Subcutaneous adipose tissue (tissue), 4 donors: ENCODE measurements around the gene TMED7. TPM values are rescaled to one million over a fixed set of nuclear protein-coding genes. Genes with fewer than 3 reads are reported as not detected.

Experiments used
- CTCF ChIP-seq: fragments of 450-650 bp; IDR thresholded peaks from one replicate; pipeline ENCODE4 v1.5.1; 2016; ENCODE audit warnings: low read depth, mild to moderate bottlenecking, control low read depth, antibody characterized with exemption, moderate library complexity
- total RNA-seq, 4 donors: library from RNA; depleted of rRNA; stranded (reverse); fragments of >200 nt; gene quantifications; one replicate each; pipeline ENCODE4 v1.1.0, GENCODE V29; 2016

Gene TMED7
- total RNA-seq, 4 donors from 2014 or later: 75.1 to 141 (median 77.4) TPM

- TF ChIP-seq CTCF: no peak
These were observed 598 bp upstream of the TMED7 start for GRCh38 chr5:115626445-115626823.

GRCh38 chr5:115624994-115625393 lies 842 bp downstream of the TMED7 start:
- TF ChIP-seq CTCF: no peak

GRCh38 chr5:115623658-115624057 lies 2.2 kb downstream of the TMED7 start:
- TF ChIP-seq CTCF: no peak

GRCh38 chr5:115621365-115621900 lies 4.4 kb downstream of the TMED7 start:
- no peak for TF ChIP-seq CTCF

- no peak for TF ChIP-seq CTCF
These were observed 8.9 kb downstream of the TMED7 start for GRCh38 chr5:115616892-115617291.

- TF ChIP-seq CTCF: no peak
These were observed 9.4 kb downstream of the TMED7 start for GRCh38 chr5:115616472-115616871.

- TF ChIP-seq CTCF: no peak
These were observed 14.0 kb downstream of the TMED7 start for GRCh38 chr5:115611873-115612272.
